ENCODE results near the gene PLIN3. TPM values are rescaled to one million over a fixed set of nuclear protein-coding genes. Genes with fewer than 3 reads are reported as not detected.

The PLIN3 gene
- total RNA-seq, 1 donor from 2014 or later = 29.0 TPM

GRCh38 chr19:4909156-4909896, 41.9 kb upstream of the PLIN3 start, which contains the start of gene UHRF1:
Gene UHRF1 (plus strand): TSS chr19:4909501. CDS start chr19:4910886, 1,385 bp downstream.
- ChIA-PET CTCF (no interaction called here), POLR2A (no interaction called here)
- Mint-ChIP-seq H3K9me3 (no peaks in the 10 kb centered on the region), H3K27me3 (no peaks in the 10 kb centered on the region), H3K36me3 (ENCODE audit: low read depth) (no peaks in the 10 kb centered on the region), H3K27ac (peak within 1 kb of the TSS; percentile 35), H3K4me1 (peaks cover 49% of the 10 kb centered on the region), H3K4me3 (peak within 1 kb of the TSS; percentile 82)
- DNase-seq = no peak
- TF ChIP-seq, protein P1, sequence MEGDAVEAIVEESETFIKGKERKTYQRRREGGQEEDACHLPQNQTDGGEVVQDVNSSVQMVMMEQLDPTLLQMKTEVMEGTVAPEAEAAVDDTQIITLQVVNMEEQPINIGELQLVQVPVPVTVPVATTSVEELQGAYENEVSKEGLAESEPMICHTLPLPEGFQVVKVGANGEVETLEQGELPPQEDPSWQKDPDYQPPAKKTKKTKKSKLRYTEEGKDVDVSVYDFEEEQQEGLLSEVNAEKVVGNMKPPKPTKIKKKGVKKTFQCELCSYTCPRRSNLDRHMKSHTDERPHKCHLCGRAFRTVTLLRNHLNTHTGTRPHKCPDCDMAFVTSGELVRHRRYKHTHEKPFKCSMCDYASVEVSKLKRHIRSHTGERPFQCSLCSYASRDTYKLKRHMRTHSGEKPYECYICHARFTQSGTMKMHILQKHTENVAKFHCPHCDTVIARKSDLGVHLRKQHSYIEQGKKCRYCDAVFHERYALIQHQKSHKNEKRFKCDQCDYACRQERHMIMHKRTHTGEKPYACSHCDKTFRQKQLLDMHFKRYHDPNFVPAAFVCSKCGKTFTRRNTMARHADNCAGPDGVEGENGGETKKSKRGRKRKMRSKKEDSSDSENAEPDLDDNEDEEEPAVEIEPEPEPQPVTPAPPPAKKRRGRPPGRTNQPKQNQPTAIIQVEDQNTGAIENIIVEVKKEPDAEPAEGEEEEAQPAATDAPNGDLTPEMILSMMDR (IDR thresholded peaks at IDR 0.05) = no peak
- intact Hi-C loops (cut with micrococcal nuclease) = no loop called here
- peak; percentile 1 for ATAC-seq (ENCODE audit: low read depth)

- intact Hi-C loops (cut with micrococcal nuclease) = no loop called here
- H3K36me3 Mint-ChIP-seq (ENCODE audit: low read depth) = no peaks in the 10 kb centered on the region
- CTCF ChIA-PET = no interaction called here
Observed at GRCh38 chr19:4908781-4909155, 41.3 kb upstream of the PLIN3 start.

GRCh38 chr19:4908360-4908759, 40.9 kb upstream of the PLIN3 start:
- POLR2A ChIA-PET = interaction anchor here (0.6 to 1.2 kb wide), 3 partner anchors 25 to 184 kb away, joined by 3 to 9 read pairs (median 4); partner anchors contain the start of gene DPP9
- H3K27me3 Mint-ChIP-seq = no peaks in the 10 kb centered on the region
- no peak for ATAC-seq (ENCODE audit: low read depth)
- intact Hi-C loops (cut with micrococcal nuclease) = no loop called here
- H3K27ac Mint-ChIP-seq = no peak overlapping the region
- peaks cover 39% of the 10 kb centered on the region for H3K4me1 Mint-ChIP-seq
- no peaks in the 10 kb centered on the region for H3K9me3 Mint-ChIP-seq
- CTCF ChIA-PET = no interaction called here
- TF ChIP-seq, protein P1 (IDR thresholded peaks at IDR 0.05) = no peak
- H3K36me3 Mint-ChIP-seq (ENCODE audit: low read depth) = no peaks in the 10 kb centered on the region
- H3K4me3 Mint-ChIP-seq = peak overlapping the region; percentile 46
- DNase-seq = no peak

More at GRCh38 chr19:4908781-4909155, 41.3 kb upstream of the PLIN3 start:
- Mint-ChIP-seq H3K4me1 (peaks cover 43% of the 10 kb centered on the region), H3K9me3 (no peaks in the 10 kb centered on the region), H3K27me3 (no peaks in the 10 kb centered on the region), H3K27ac (no peak overlapping the region), H3K4me3 (peak overlapping the region; percentile 46)
- ATAC-seq (ENCODE audit: low read depth) (no peak), DNase-seq (no peak)
- POLR2A ChIA-PET = interaction anchor here (1.2 kb wide), 1 partner anchor 185 kb away, joined by 4 read pairs; the partner anchor contains the start of gene DPP9
- TF ChIP-seq, protein P1 (IDR thresholded peaks at IDR 0.05) = no peak

- POLR2A ChIA-PET = no interaction called here
- no peak overlapping the region for H3K27ac Mint-ChIP-seq
- H3K4me3 Mint-ChIP-seq = no peak overlapping the region
- intact Hi-C loops (cut with micrococcal nuclease) = no loop called here
- no peak for ATAC-seq (ENCODE audit: low read depth)
- TF ChIP-seq, protein P1 (IDR thresholded peaks at IDR 0.05) = no peak
- H3K9me3 Mint-ChIP-seq = no peaks in the 10 kb centered on the region
- H3K36me3 Mint-ChIP-seq (ENCODE audit: low read depth) = no peaks in the 10 kb centered on the region
- no peak for DNase-seq
- H3K4me1 Mint-ChIP-seq = peaks cover 25% of the 10 kb centered on the region
- H3K27me3 Mint-ChIP-seq = no peaks in the 10 kb centered on the region
- CTCF ChIA-PET = no interaction called here
Observed at GRCh38 chr19:4906963-4907362, 39.5 kb upstream of the PLIN3 start.

- POLR2A ChIA-PET = interaction anchor here (0.6 kb wide), 1 partner anchor 22 kb away, joined by 4 read pairs; no protein-coding TSS in a partner anchor
- no peaks in the 10 kb centered on the region for H3K27me3 Mint-ChIP-seq
- no peak overlapping the region for H3K27ac Mint-ChIP-seq
- no peak overlapping the region for H3K4me3 Mint-ChIP-seq
- TF ChIP-seq, protein P1 (IDR thresholded peaks at IDR 0.05) = no peak
- intact Hi-C loops (cut with micrococcal nuclease) = no loop called here
- DNase-seq (no peak), ATAC-seq (ENCODE audit: low read depth) (no peak)
- peaks cover 9% of the 10 kb centered on the region for H3K4me1 Mint-ChIP-seq
- CTCF ChIA-PET = no interaction called here
- no peaks in the 10 kb centered on the region for H3K36me3 Mint-ChIP-seq (ENCODE audit: low read depth)
- no peaks in the 10 kb centered on the region for H3K9me3 Mint-ChIP-seq
Observed at GRCh38 chr19:4904481-4904880, 37.0 kb upstream of the PLIN3 start.
